ENCODE results near the gene UNC13A. TPM values are rescaled to one million over a fixed set of nuclear protein-coding genes. Genes with fewer than 3 reads are reported as not detected.
"Not testable (repeated sequence)": the region's sequence is repeated elsewhere in the genome, so short reads cannot be mapped to it uniquely, and the experiment has no call there.

The UNC13A gene
- total and polyA plus RNA-seq, 2 of the 13 experiments (the other 11 are each of a cell fraction or from before 2014, with no cell fraction given): 0.11 to 0.45 TPM

DNA sequence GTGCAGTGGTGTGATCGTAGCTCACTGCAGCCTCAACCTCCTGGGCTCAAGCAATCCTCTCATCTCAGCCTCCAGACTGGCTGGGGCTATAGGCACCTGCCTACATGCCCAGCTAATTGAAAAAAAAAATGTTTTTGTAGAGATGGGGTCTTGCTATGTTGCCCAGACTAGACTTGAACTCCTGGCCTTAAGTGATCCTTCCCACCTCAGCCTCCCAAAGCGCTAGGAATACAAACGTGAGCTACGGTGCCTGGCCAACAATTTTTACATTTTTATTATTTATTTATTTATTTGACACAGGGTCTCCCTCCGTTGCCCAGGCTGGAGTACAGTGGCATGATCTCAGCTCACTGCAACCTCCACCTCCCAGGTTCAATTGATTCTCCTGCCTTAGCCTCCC lies 117.9 kb downstream of the UNC13A start:
- POLR2A ChIA-PET; H3K9me3 ChIP-seq (ENCODE audit: low read length); H2AFZ ChIP-seq (ENCODE audit: low read length); H3K27me3 ChIP-seq (ENCODE audit: control insufficient read depth in 1 of 2, insufficient read depth in 2 of 2, low read length in 2 of 2); H3K27ac ChIP-seq (ENCODE audit: extremely low read length, insufficient read depth, low read length); H3K9ac ChIP-seq (ENCODE audit: insufficient read depth, low read depth, low read length); H3K4me3 ChIP-seq (replicated peaks in 1 of 3; ENCODE audit: insufficient read depth in 1 of 3, low read depth in 2 of 3, low read length in 3 of 3); BruUV-seq (replicated peaks); FAIRE-seq; intact Hi-C loops (cut with micrococcal nuclease; ENCODE audit: unreplicated experiment); H3K4me2 ChIP-seq (ENCODE audit: low read depth, low read length); CTCF ChIA-PET (ENCODE audit: low intra/inter-chr PET ratio, low total read pairs); H3K79me2 ChIP-seq (ENCODE audit: insufficient read depth, low read length); H3K4me1 ChIP-seq (ENCODE audit: insufficient read depth, low read length); ATAC-seq; DNase-seq (ENCODE audit: low spot score); H4K20me1 ChIP-seq (ENCODE audit: insufficient read depth, low read length): not testable (repeated sequence)
- TF ChIP-seq ZNF121 (CRISPR knock-in tag; IDR thresholded peaks at IDR 0.05): peak; percentile 36; the same call in 1 of the 2 replicates
- H3K36me3 ChIP-seq (replicated peaks in 1 of 2; ENCODE audit: control insufficient read depth in 1 of 2, insufficient read depth in 2 of 2, low read length in 2 of 2): peaks cover 13 to 46% of the 10 kb centered on the region in 2 experiments; a peak in 4 of 5 replicates
- WGBS (ENCODE audit: low lambda C conversion rate): 98% methylated on average over 5 of the region's 5 CpGs
- in situ Hi-C loops (cut with HindIII; ENCODE audit: extremely low pct_ligation_motif_present, low pct_unique_long_range_greater_than_20kb): loop anchor here (10.0 kb wide), 1 partner anchor 115 kb away; no protein-coding TSS in a partner anchor

DNA sequence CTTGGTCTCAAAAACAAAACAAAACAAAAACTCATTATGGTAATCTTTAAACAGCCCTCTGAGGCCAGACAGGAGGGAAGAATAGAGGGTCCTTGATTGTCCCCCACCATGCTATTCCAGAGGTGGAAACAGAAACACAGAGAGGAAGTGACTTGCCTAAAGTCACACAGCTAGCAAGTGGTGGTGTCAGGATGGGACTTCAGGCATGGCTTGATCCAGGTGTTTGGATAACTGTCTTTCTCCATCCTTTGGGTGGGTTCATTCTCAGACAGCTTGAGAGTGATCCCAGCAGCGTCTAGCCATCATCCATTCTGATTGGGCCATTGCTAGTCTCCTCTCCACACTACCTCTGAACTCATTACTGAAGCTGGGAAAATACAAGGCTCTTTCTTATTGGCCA lies 120.2 kb downstream of the UNC13A start:
- CTCF ChIA-PET (ENCODE audit: low intra/inter-chr PET ratio, low total read pairs): no interaction called here
- POLR2A ChIA-PET: no interaction called here
- Histone ChIP-seq H3K4me1 (ENCODE audit: insufficient read depth, low read length) (peaks cover 8% of the 10 kb centered on the region; the same call in 1 of the 2 replicates), H3K4me3 (replicated peaks in 1 of 3; ENCODE audit: insufficient read depth in 1 of 3, low read depth in 2 of 3, low read length in 3 of 3) (no peak overlapping the region), H2AFZ (ENCODE audit: low read length) (no peak overlapping the region), H3K36me3 (replicated peaks in 1 of 2; ENCODE audit: control insufficient read depth in 1 of 2, insufficient read depth in 2 of 2, low read length in 2 of 2) (peaks cover 15 to 47% of the 10 kb centered on the region in 2 experiments; a peak in 4 of 5 replicates), H4K20me1 (ENCODE audit: insufficient read depth, low read length) (no peaks in the 10 kb centered on the region), H3K27me3 (ENCODE audit: control insufficient read depth in 1 of 2, insufficient read depth in 2 of 2, low read length in 2 of 2) (no peaks in the 10 kb centered on the region), H3K4me2 (ENCODE audit: low read depth, low read length) (no peak overlapping the region), H3K79me2 (ENCODE audit: insufficient read depth, low read length) (no peaks in the 10 kb centered on the region), H3K9me3 (ENCODE audit: low read length) (no peaks in the 10 kb centered on the region), H3K9ac (ENCODE audit: insufficient read depth, low read depth, low read length) (no peak overlapping the region), H3K27ac (ENCODE audit: extremely low read length, insufficient read depth, low read length) (no peak overlapping the region)
- intact Hi-C loops (cut with micrococcal nuclease; ENCODE audit: unreplicated experiment): no loop called here
- TF ChIP-seq ZNF329 (CRISPR knock-in tag; IDR thresholded peaks at IDR 0.05; ENCODE audit: low read depth) (peak; percentile 98), ZNF570 (CRISPR knock-in tag; IDR thresholded peaks at IDR 0.05; ENCODE audit: borderline replicate concordance) (no peak)
- FAIRE-seq (no peak), DNase-seq (ENCODE audit: low spot score) (no peak), ATAC-seq (no peak)
- WGBS (ENCODE audit: low lambda C conversion rate): no CpG with 5 or more reads among the region's 1 CpG
- in situ Hi-C loops (cut with HindIII; ENCODE audit: extremely low pct_ligation_motif_present, low pct_unique_long_range_greater_than_20kb): no loop called here
- BruUV-seq (replicated peaks): no TSS peak

Measured in HepG2 (cell line).